ENCODE measurements around the gene CACNB2.

Gene CACNB2

DNA sequence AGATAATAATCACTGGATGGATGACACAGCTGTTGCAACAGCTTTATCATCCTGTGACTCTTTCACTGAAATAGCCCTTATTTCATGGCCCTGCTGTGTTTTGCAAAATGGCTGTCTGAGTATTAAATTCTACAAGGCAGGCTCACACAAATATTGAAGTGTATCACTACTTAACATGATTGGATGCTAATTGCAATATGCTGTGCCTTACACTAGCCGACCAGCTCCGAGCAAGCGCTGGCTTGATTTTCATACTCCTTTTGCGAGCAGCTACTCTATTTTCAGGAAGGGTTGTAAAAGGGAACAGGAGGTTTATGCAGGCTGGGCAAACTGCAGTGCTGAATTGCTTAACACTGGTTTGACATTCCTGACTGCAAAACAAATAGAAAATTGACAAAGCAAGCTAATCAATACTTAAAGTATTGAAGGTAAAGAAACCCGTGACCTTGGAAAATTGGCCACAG is 121.6 kb downstream of the CACNB2 start:
- TF ChIP-seq, protein P1, sequence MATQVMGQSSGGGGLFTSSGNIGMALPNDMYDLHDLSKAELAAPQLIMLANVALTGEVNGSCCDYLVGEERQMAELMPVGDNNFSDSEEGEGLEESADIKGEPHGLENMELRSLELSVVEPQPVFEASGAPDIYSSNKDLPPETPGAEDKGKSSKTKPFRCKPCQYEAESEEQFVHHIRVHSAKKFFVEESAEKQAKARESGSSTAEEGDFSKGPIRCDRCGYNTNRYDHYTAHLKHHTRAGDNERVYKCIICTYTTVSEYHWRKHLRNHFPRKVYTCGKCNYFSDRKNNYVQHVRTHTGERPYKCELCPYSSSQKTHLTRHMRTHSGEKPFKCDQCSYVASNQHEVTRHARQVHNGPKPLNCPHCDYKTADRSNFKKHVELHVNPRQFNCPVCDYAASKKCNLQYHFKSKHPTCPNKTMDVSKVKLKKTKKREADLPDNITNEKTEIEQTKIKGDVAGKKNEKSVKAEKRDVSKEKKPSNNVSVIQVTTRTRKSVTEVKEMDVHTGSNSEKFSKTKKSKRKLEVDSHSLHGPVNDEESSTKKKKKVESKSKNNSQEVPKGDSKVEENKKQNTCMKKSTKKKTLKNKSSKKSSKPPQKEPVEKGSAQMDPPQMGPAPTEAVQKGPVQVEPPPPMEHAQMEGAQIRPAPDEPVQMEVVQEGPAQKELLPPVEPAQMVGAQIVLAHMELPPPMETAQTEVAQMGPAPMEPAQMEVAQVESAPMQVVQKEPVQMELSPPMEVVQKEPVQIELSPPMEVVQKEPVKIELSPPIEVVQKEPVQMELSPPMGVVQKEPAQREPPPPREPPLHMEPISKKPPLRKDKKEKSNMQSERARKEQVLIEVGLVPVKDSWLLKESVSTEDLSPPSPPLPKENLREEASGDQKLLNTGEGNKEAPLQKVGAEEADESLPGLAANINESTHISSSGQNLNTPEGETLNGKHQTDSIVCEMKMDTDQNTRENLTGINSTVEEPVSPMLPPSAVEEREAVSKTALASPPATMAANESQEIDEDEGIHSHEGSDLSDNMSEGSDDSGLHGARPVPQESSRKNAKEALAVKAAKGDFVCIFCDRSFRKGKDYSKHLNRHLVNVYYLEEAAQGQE (IDR thresholded peaks at IDR 0.05; ENCODE audit: insufficient replicate concordance, low read depth), result no peak
- TF ChIP-seq, protein P2, sequence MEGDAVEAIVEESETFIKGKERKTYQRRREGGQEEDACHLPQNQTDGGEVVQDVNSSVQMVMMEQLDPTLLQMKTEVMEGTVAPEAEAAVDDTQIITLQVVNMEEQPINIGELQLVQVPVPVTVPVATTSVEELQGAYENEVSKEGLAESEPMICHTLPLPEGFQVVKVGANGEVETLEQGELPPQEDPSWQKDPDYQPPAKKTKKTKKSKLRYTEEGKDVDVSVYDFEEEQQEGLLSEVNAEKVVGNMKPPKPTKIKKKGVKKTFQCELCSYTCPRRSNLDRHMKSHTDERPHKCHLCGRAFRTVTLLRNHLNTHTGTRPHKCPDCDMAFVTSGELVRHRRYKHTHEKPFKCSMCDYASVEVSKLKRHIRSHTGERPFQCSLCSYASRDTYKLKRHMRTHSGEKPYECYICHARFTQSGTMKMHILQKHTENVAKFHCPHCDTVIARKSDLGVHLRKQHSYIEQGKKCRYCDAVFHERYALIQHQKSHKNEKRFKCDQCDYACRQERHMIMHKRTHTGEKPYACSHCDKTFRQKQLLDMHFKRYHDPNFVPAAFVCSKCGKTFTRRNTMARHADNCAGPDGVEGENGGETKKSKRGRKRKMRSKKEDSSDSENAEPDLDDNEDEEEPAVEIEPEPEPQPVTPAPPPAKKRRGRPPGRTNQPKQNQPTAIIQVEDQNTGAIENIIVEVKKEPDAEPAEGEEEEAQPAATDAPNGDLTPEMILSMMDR (IDR thresholded peaks at IDR 0.05; ENCODE audit: insufficient read depth, low read length), result no peak
- DNase-seq (ENCODE audit: low read depth in 1 of 2, low spot score in 1 of 2), result no peak
- Histone ChIP-seq H3K27ac (replicated peaks) (no peak overlapping the region), H3K27me3 (ENCODE audit: insufficient read depth, poor library complexity, severe bottlenecking) (no peaks in the 10 kb centered on the region), H3K4me3 (replicated peaks; ENCODE audit: insufficient read depth, low read length) (no peak overlapping the region)

DNA sequence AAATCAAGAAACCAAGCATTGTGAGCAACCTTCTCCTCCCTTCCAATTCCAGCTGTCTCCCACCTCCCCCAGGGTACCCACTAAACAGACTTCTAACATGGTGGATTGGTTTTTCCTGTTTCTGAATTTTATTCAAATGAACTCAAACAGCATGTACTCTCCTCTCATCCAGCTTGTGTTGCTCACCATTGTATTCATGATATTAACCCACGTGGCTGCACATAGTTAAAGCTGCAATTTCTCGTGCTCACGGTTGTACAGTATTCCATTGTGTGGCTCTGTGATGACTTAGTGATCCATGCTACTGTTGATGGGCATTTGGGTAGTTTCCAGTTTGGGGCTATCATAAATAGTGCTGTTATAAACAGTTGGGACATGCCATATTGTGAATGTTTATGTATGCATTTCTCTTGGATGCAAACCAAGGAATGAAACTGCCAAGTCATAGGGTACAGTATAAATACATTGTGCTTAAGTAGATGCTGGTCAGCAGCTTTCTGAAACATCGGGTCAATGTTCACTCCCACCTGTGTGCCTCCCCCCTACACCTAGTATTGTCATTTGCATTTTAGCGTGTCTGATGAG is 124.3 kb downstream of the CACNB2 start:
- TF ChIP-seq SPI1 (IDR thresholded peaks at IDR 0.05; ENCODE audit: borderline replicate concordance, low read depth) (no peak), POLR2AphosphoS5 (IDR thresholded peaks at IDR 0.05; ENCODE audit: low read depth) (no peak), GABPA (IDR thresholded peaks at IDR 0.05; ENCODE audit: low read depth) (no peak)
- TF ChIP-seq, protein P2 (IDR thresholded peaks at IDR 0.05; ENCODE audit: insufficient read depth, low read length), result no peak
- TF ChIP-seq, protein P1 (IDR thresholded peaks at IDR 0.05; ENCODE audit: insufficient replicate concordance, low read depth), result no peak
- no peak for DNase-seq (ENCODE audit: low read depth in 1 of 2, low spot score in 1 of 2)
- Histone ChIP-seq H3K4me3 (replicated peaks; ENCODE audit: insufficient read depth, low read length) (no peak overlapping the region), H3K27me3 (ENCODE audit: insufficient read depth, poor library complexity, severe bottlenecking) (no peaks in the 10 kb centered on the region), H3K27ac (replicated peaks) (no peak overlapping the region)

DNA sequence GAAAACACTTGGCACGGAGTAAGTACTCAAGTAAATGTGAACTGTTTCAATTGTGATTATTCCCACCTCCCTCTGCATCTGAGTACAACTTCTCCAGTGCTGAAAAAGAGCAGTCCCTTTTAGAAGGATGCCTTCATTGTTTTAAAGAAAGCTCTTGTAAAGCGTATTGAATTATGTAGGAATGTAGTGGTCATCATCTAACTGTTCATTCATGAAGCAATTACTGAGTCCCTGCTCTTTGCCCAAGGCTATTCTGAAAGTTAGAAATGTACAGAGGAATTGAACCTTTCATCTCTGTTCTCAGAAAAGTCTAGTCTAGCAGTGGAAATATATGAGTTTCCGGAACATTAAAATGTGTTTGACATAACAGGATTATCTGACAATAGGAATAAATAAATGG is 127.8 kb downstream of the CACNB2 start:
- Histone ChIP-seq H3K27ac (replicated peaks) (no peak overlapping the region), H3K27me3 (ENCODE audit: insufficient read depth, poor library complexity, severe bottlenecking) (no peaks in the 10 kb centered on the region), H3K4me3 (replicated peaks; ENCODE audit: insufficient read depth, low read length) (no peak overlapping the region)
- DNase-seq (ENCODE audit: low read depth in 1 of 2, low spot score in 1 of 2), result no peak
- TF ChIP-seq POLR2AphosphoS5 (IDR thresholded peaks at IDR 0.05; ENCODE audit: low read depth), result no peak
- TF ChIP-seq, protein P1 (IDR thresholded peaks at IDR 0.05; ENCODE audit: insufficient replicate concordance, low read depth), result no peak
- TF ChIP-seq, protein P2 (IDR thresholded peaks at IDR 0.05; ENCODE audit: insufficient read depth, low read length), result no peak
- TF ChIP-seq GABPA (IDR thresholded peaks at IDR 0.05; ENCODE audit: low read depth), result no peak
- TF ChIP-seq SPI1 (IDR thresholded peaks at IDR 0.05; ENCODE audit: borderline replicate concordance, low read depth), result no peak

Measured in HL-60 (cell line).